ENCODE measurements around the gene RPN2. TPM values are rescaled to one million over a fixed set of nuclear protein-coding genes. Genes with fewer than 3 reads are reported as not detected.

RPN2 gene
- total RNA-seq, 2 experiments from 2014 or later: 110 to 138 TPM

DNA sequence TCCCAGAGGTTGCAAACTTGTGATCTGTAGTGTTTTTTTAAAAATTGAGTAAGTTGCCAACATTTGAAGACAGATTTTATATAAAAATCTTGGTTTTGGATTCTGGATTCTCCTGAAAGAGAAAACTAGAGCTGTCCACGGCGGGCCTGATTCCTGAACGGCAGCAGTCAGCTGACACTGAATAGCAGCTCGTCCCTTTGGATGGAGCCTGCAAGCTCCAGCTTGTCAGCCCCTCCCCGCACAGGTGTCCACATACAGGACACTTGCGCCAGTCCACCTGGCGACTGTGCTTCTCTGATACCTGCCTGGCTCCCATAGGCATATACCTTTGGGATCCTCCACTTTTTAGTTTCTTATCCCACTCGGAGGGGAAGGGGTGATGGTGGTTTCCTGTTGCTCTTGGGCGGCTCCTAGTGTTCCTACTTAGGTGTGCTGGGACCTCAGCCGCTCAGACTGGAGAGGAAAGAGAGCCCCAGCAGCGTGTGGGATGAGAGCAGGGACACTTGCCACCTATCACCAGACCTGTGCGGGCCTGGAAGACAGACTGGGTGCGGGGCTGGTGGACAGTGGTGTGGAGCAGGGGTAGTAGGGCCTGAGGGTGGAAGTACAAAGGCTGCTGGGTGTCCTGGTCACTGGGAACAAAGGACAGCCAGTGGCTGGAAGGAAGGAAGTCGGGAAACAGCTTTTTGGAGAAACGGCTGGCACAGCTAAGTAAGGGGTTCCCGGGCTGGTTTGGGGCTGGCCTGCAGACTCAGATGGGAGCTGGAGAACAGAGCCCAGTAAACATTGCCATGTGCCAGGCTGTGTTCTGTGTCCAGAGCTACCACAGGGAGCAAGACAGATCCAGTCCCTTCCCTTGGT lies 64.2 kb downstream of the RPN2 start:
- POLR2A ChIA-PET: no interaction called here
- BruUV-seq (replicated peaks): no TSS peak

DNA sequence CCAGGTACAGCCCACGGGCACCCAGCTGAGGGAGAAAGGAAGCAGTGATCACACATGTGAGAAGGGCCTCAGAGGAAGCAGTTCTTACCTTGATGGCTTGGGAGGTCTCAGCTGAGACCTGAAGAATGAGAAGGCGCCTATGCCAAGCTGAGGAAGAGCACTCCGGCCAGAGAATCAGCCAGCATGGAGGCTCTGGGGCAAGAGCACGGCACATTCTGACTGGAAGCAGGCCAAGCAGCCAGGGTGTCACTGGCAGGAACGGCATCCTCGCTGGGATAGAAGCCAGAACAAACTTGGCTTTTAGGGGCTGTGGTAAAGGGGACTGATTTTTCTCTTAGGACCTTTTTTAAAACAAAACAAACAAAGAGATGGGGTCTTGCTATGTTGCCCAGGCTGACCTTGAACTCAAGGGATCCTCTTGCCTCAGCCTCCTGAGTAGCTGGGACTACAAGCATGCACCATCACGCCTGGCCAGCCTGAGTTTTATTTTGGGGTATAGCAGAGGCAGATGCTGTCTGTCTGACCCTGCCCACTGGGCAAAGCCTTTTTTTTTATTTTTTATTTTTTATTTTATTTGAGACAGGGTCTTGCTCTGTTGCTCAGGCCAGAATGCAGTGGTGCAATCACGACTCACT lies 64.9 kb downstream of the RPN2 start:
- DNase-seq (ENCODE audit: low spot score): no peak
- ChIA-PET CTCF (ENCODE audit: unreplicated experiment) (no interaction called here), POLR2A (no interaction called here)
- Histone ChIP-seq H4K20me1 (ENCODE audit: insufficient read depth, low read length) (no peaks in the 10 kb centered on the region), H3K79me2 (ENCODE audit: insufficient read depth, low read depth, low read length) (no peaks in the 10 kb centered on the region), H3K4me1 (ENCODE audit: insufficient read depth, low read length, poor library complexity, severe bottlenecking) (no peaks in the 10 kb centered on the region), H3K9me2 (ENCODE audit: insufficient read depth, low read length) (no peaks in the 10 kb centered on the region), H3K4me3 (ENCODE audit: low read depth, low read length, poor library complexity, severe bottlenecking) (no peak overlapping the region), H3K36me3 (ENCODE audit: insufficient read depth, low read length) (peaks cover 51% of the 10 kb centered on the region), H3K4me2 (ENCODE audit: low read length) (no peak overlapping the region), H3K9me3 (ENCODE audit: low read length) (no peaks in the 10 kb centered on the region), H2AFZ (ENCODE audit: low read length) (no peak overlapping the region), H3K27ac (ENCODE audit: low read depth, low read length, poor library complexity, severe bottlenecking) (no peak overlapping the region)
- no TSS peak for BruUV-seq (replicated peaks)
- intact Hi-C loops (cut with micrococcal nuclease; ENCODE audit: unreplicated experiment): no loop called here
- TF ChIP-seq EZH2phosphoT487 (IDR thresholded peaks at IDR 0.05; ENCODE audit: borderline replicate concordance, low read depth, low read length): no peak
- TF ChIP-seq, protein P1, sequence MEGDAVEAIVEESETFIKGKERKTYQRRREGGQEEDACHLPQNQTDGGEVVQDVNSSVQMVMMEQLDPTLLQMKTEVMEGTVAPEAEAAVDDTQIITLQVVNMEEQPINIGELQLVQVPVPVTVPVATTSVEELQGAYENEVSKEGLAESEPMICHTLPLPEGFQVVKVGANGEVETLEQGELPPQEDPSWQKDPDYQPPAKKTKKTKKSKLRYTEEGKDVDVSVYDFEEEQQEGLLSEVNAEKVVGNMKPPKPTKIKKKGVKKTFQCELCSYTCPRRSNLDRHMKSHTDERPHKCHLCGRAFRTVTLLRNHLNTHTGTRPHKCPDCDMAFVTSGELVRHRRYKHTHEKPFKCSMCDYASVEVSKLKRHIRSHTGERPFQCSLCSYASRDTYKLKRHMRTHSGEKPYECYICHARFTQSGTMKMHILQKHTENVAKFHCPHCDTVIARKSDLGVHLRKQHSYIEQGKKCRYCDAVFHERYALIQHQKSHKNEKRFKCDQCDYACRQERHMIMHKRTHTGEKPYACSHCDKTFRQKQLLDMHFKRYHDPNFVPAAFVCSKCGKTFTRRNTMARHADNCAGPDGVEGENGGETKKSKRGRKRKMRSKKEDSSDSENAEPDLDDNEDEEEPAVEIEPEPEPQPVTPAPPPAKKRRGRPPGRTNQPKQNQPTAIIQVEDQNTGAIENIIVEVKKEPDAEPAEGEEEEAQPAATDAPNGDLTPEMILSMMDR (conservative IDR thresholded peaks at IDR 0.05; ENCODE audit: low read length): no peak

More for the DNA sequence above, 64.2 kb downstream of the RPN2 start:
- peaks cover 59% of the 10 kb centered on the region for H3K36me3 ChIP-seq (ENCODE audit: insufficient read depth, low read length)
- no peak overlapping the region for H2AFZ ChIP-seq (ENCODE audit: low read length)
- CTCF ChIA-PET (ENCODE audit: unreplicated experiment): no interaction called here
- H3K27ac ChIP-seq (ENCODE audit: low read depth, low read length, poor library complexity, severe bottlenecking): no peak overlapping the region
- H3K79me2 ChIP-seq (ENCODE audit: insufficient read depth, low read depth, low read length): no peaks in the 10 kb centered on the region
- H3K4me3 ChIP-seq (ENCODE audit: low read depth, low read length, poor library complexity, severe bottlenecking): no peak overlapping the region
- H3K9me3 ChIP-seq (ENCODE audit: low read length): no peaks in the 10 kb centered on the region
- H3K4me1 ChIP-seq (ENCODE audit: insufficient read depth, low read length, poor library complexity, severe bottlenecking): no peaks in the 10 kb centered on the region
- H3K9me2 ChIP-seq (ENCODE audit: insufficient read depth, low read length): no peaks in the 10 kb centered on the region
- no peak overlapping the region for H3K4me2 ChIP-seq (ENCODE audit: low read length)
- no peak for DNase-seq (ENCODE audit: low spot score)
- H4K20me1 ChIP-seq (ENCODE audit: insufficient read depth, low read length): no peaks in the 10 kb centered on the region
- no peak for TF ChIP-seq EZH2phosphoT487 (IDR thresholded peaks at IDR 0.05; ENCODE audit: borderline replicate concordance, low read depth, low read length)
- TF ChIP-seq, protein P1 (conservative IDR thresholded peaks at IDR 0.05; ENCODE audit: low read length): peak; percentile 33; the same call in 1 of the 2 replicates
- intact Hi-C loops (cut with micrococcal nuclease; ENCODE audit: unreplicated experiment): no loop called here

DNA sequence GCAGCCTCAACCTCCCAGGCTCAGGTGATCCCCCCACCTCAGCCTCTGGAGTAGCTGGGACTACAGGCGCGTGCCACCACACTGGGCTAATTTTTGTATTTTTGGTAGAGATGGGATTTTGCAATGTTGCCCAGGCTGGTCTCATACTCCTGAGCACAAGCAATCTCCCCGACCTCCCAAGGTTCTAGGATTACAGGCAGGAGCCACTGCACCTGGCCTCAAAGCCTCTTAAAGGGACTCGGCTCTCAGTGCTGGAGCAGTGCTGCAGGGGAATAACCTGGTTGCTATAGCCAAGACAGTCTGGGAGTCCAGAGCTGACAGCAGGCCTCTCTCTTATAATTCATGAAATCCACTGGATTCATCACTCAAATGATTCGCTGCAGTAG lies 65.4 kb downstream of the RPN2 start:
- Histone ChIP-seq H3K9me2 (ENCODE audit: insufficient read depth, low read length) (no peaks in the 10 kb centered on the region), H3K36me3 (ENCODE audit: insufficient read depth, low read length) (peaks cover 46% of the 10 kb centered on the region), H3K9me3 (ENCODE audit: low read length) (no peaks in the 10 kb centered on the region), H2AFZ (ENCODE audit: low read length) (no peak overlapping the region), H3K4me1 (ENCODE audit: insufficient read depth, low read length, poor library complexity, severe bottlenecking) (no peaks in the 10 kb centered on the region), H4K20me1 (ENCODE audit: insufficient read depth, low read length) (no peaks in the 10 kb centered on the region), H3K79me2 (ENCODE audit: insufficient read depth, low read depth, low read length) (no peaks in the 10 kb centered on the region), H3K4me2 (ENCODE audit: low read length) (no peak overlapping the region), H3K4me3 (ENCODE audit: low read depth, low read length, poor library complexity, severe bottlenecking) (no peak overlapping the region), H3K27ac (ENCODE audit: low read depth, low read length, poor library complexity, severe bottlenecking) (no peak overlapping the region)
- ChIA-PET CTCF (ENCODE audit: unreplicated experiment) (no interaction called here), POLR2A (no interaction called here)
- intact Hi-C loops (cut with micrococcal nuclease; ENCODE audit: unreplicated experiment): no loop called here
- BruUV-seq (replicated peaks): no TSS peak
- TF ChIP-seq, protein P1 (conservative IDR thresholded peaks at IDR 0.05; ENCODE audit: low read length): no peak
- no peak for TF ChIP-seq EZH2phosphoT487 (IDR thresholded peaks at IDR 0.05; ENCODE audit: borderline replicate concordance, low read depth, low read length)
- no peak for DNase-seq (ENCODE audit: low spot score)
